Endothelial cell of umbilical vein (primary cell): ENCODE results near the gene DNAI1. TPM values are rescaled to one million over a fixed set of nuclear protein-coding genes. Genes with fewer than 3 reads are reported as not detected.

ENCODE experiments used
- BruUV-seq: library from RNA; stranded (reverse); fragments of 400-500 nt; replicated peaks from 2 replicates; lab custom pipeline; 2021; lab: Mats Ljungman, UMichigan
- CTCF ChIA-PET: fragments of 300-600, 350-600 bp; sonication (Branson Sonifier 250); formaldehyde crosslinking; loops from one replicate; lab custom pipeline; 2021; ENCODE audit warnings: antibody characterized with exemption, inconsistent platforms; lab: Charles Lee
- POLR2A ChIA-PET: fragments of 300-600, 350-600 bp; sonication (Branson Sonifier 250); formaldehyde crosslinking; loops from one replicate; lab custom pipeline; 2021; ENCODE audit warnings: antibody characterized with exemption, inconsistent platforms; lab: Charles Lee
- DNase-seq: peaks from one replicate; pipeline ENCODE4 v3.0.0-alpha.2; 2011; ENCODE audit warnings: low read depth, low spot score
- FAIRE-seq: peaks from 2 replicates; lab custom pipeline; 2011; peaks lifted over from hg19 to GRCh38; lab: Jason Lieb, UNC
- H2AFZ ChIP-seq: 2 replicates; pipeline ENCODE4 v1.6.0; 2012; ENCODE audit warnings: low read depth, low read length, control low read depth, inconsistent platforms
- H3K27ac ChIP-seq: 2 replicates; pipeline ENCODE4 v1.5.1; 2011; ENCODE audit warnings: low read depth, mild to moderate bottlenecking, control low read depth, low read length, moderate library complexity; ENCODE audit not compliant: insufficient read depth
- H3K27me3 ChIP-seq, 2 experiments: 2 replicates each; pipeline versions ENCODE4 v1.6.0 to v1.6.1; 2011; ENCODE audit warnings: low read length in 2 of 2, mixed read lengths in 1 of 2; ENCODE audit not compliant: control insufficient read depth in 2 of 2, insufficient read depth in 2 of 2
- H3K36me3 ChIP-seq, 2 experiments: 2 replicates in 1 of 2; 3 replicates in 1 of 2; pipeline ENCODE4 v1.5.1; 2011; ENCODE audit warnings: low read length in 2 of 2, mild to moderate bottlenecking in 1 of 2, moderate library complexity in 1 of 2; ENCODE audit not compliant: control insufficient read depth in 2 of 2, insufficient read depth in 2 of 2; ENCODE audit errors: extremely low read depth in 1 of 2
- H3K4me1 ChIP-seq: 3 replicates; pipeline ENCODE4 v1.5.1; 2011; ENCODE audit warnings: mild to moderate bottlenecking, low read length; ENCODE audit not compliant: control insufficient read depth, insufficient read depth; ENCODE audit errors: extremely low read depth
- H3K4me2 ChIP-seq: 2 replicates; pipeline ENCODE4 v1.6.1; 2011; ENCODE audit warnings: low read length, control low read depth, mixed read lengths; ENCODE audit not compliant: insufficient read depth
- H3K4me3 ChIP-seq, 3 experiments: fragments of 200-600 bp in 1 of 3; sonication (generic), shearing (Covaris generic) in 1 of 3; replicated peaks in 1 of 3; 2 replicates each; pipeline ENCODE4 v1.5.1; 2011 to 2016; ENCODE audit warnings: control low read depth in 3 of 3, low read length in 3 of 3, mild to moderate bottlenecking in 2 of 3, inconsistent platforms in 1 of 3, low read depth in 1 of 3, moderate library complexity in 1 of 3; ENCODE audit not compliant: insufficient read depth in 1 of 3
- H3K79me2 ChIP-seq: 2 replicates; pipeline ENCODE4 v1.6.0; 2012; ENCODE audit warnings: low read length, inconsistent platforms; ENCODE audit not compliant: control insufficient read depth, insufficient read depth
- H3K9ac ChIP-seq: replicated peaks from 2 replicates; pipeline ENCODE3; 2011; ENCODE audit warnings: low read length, control low read depth; ENCODE audit not compliant: insufficient read depth; ENCODE audit errors: extremely low read depth
- H3K9me1 ChIP-seq: replicated peaks from 3 replicates; pipeline ENCODE4 v1.6.0; 2011; ENCODE audit warnings: mild to moderate bottlenecking, low read length; ENCODE audit not compliant: control insufficient read depth, insufficient read depth; ENCODE audit errors: extremely low read depth
- H3K9me3 ChIP-seq: replicated peaks from 2 replicates; pipeline ENCODE4 v1.5.1; 2012; ENCODE audit warnings: low read length, inconsistent platforms; ENCODE audit not compliant: control insufficient read depth, insufficient read depth
- H4K20me1 ChIP-seq: replicated peaks from 2 replicates; pipeline ENCODE3; 2011; ENCODE audit warnings: mild to moderate bottlenecking, low read length; ENCODE audit not compliant: control insufficient read depth, insufficient read depth; ENCODE audit errors: extremely low read depth
- EZH2 ChIP-seq: IDR thresholded peaks from 2 replicates; pipeline ENCODE4 v1.6.1; 2012; ENCODE audit warnings: borderline replicate concordance, low read depth, mild to moderate bottlenecking, moderate library complexity, low read length, inconsistent platforms; ENCODE audit not compliant: severe bottlenecking
- FOS ChIP-seq: IDR thresholded peaks from 2 replicates; pipeline ENCODE4 v1.6.1; 2011; ENCODE audit warnings: mild to moderate bottlenecking, low read length, moderate library complexity, borderline replicate concordance; ENCODE audit not compliant: insufficient read depth
- GATA2 ChIP-seq: IDR thresholded peaks from 2 replicates; pipeline ENCODE4 v1.7.0; 2011; ENCODE audit warnings: low read depth, mild to moderate bottlenecking, moderate library complexity, mixed read lengths, low read length; ENCODE audit not compliant: insufficient read length, insufficient read depth
- JUN ChIP-seq: IDR thresholded peaks from 2 replicates; pipeline ENCODE4 v1.6.1; 2011; ENCODE audit warnings: borderline replicate concordance, low read depth; ENCODE audit not compliant: insufficient read length, insufficient read depth
- MYC ChIP-seq: IDR thresholded peaks from one replicate; pipeline ENCODE4 v1.6.1; 2011; ENCODE audit warnings: mild to moderate bottlenecking, low read depth, low read length
- POLR2A ChIP-seq: IDR thresholded peaks from 2 replicates; pipeline ENCODE4 v1.6.1; 2012; ENCODE audit warnings: low read depth, mild to moderate bottlenecking, control low read depth, low read length
- POLR2AphosphoS5 ChIP-seq: IDR thresholded peaks from 2 replicates; pipeline ENCODE4 v1.6.1; 2012; ENCODE audit warnings: low read depth, mild to moderate bottlenecking, control low read depth, low read length, moderate library complexity; ENCODE audit not compliant: insufficient read depth
- dilution Hi-C: fragments of 300-500 bp; cut with MboI; formaldehyde crosslinking; loops from one replicate; pipeline ENCODE4 v1.15.0; 2019; ENCODE audit warnings: low sequenced_read_pairs; ENCODE audit not compliant: extremely low pct_ligation_motif_present
- intact Hi-C: fragments of 100-400 bp; cut with micrococcal nuclease; formaldehyde crosslinking; loops from one replicate; pipeline ENCODE4 v1.10.0; 2022
- polyA plus RNA-seq, 4 experiments: library from polyadenylated mRNA; depleted of rRNA in 3 of 4; stranded (reverse) in 3 of 4; unstranded in 1 of 4; fragments of >200 nt; gene quantifications; 2 replicates each; pipeline versions ENCODE4 v1.2.1 to v1.2.3, GENCODE V29; 2011 to 2012; ENCODE audit warnings: missing spikeins in 1 of 4
- total RNA-seq: library from RNA; stranded (reverse); gene quantifications from 2 replicates; pipeline ENCODE4 v1.2.3, GENCODE V29; 2021
- TF ChIP-seq, protein P1 (sequence below), 2 donors: IDR thresholded peaks; 1 replicate in 1 of 2; 2 replicates in 1 of 2; pipeline ENCODE4 v1.5.1; 2011; ENCODE audit warnings: low read length in 2 of 2, mild to moderate bottlenecking in 2 of 2, moderate library complexity in 2 of 2, control low read depth in 1 of 2, inconsistent platforms in 1 of 2, low read depth in 1 of 2; ENCODE audit not compliant: insufficient read depth in 1 of 2; ENCODE audit errors: extremely low read depth in 1 of 2
- TF ChIP-seq, protein P2 (sequence below): IDR thresholded peaks from 2 replicates; pipeline ENCODE4 v1.6.1; 2011; ENCODE audit not compliant: insufficient read depth, insufficient read length

DNAI1 gene
- total and polyA plus RNA-seq, 2 donors (not counting 3 experiments of a cell fraction or from before 2014, with no cell fraction given) = not detected

DNA sequence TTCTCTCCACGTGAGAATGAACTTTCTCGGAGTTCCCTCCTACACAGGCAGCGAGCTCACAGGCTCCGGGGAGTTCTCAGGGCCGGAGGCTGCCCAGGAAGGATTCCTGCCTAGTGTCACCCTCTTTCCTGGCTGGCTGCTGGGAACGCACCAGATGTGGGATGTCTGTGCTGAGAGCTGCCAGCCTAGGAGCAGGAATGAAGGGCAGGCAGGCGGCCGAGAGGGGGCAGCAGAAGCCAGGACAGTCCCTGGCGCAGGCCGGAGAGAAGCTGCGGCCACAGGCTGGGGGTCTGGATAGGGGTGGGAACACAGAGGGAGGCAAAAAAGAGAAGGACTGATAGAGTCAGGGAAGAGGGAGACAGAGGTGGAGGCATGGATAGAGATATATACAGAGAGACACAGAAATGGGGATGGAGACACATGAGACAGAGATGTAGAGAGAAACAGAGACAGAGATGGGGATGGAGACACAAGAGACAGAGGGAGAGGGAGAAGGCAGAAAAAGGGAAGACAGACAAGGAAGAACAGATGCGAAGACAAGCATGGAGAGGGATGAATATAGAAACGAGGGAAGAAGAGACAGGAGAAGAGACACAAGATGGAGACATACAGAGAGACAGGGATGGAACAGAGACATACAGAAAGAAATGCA, 89.5 kb downstream of the DNAI1 start:
- H3K9me3 ChIP-seq = no peaks in the 10 kb centered on the region
- no peak overlapping the region for H3K4me3 ChIP-seq
- no peaks in the 10 kb centered on the region for H3K9me1 ChIP-seq
- FAIRE-seq = peak; percentile 64
- H3K4me2 ChIP-seq = no peak overlapping the region
- no peaks in the 10 kb centered on the region for H4K20me1 ChIP-seq
- TF ChIP-seq, protein P1, sequence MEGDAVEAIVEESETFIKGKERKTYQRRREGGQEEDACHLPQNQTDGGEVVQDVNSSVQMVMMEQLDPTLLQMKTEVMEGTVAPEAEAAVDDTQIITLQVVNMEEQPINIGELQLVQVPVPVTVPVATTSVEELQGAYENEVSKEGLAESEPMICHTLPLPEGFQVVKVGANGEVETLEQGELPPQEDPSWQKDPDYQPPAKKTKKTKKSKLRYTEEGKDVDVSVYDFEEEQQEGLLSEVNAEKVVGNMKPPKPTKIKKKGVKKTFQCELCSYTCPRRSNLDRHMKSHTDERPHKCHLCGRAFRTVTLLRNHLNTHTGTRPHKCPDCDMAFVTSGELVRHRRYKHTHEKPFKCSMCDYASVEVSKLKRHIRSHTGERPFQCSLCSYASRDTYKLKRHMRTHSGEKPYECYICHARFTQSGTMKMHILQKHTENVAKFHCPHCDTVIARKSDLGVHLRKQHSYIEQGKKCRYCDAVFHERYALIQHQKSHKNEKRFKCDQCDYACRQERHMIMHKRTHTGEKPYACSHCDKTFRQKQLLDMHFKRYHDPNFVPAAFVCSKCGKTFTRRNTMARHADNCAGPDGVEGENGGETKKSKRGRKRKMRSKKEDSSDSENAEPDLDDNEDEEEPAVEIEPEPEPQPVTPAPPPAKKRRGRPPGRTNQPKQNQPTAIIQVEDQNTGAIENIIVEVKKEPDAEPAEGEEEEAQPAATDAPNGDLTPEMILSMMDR (IDR thresholded peaks at IDR 0.05; ENCODE audit: extremely low read depth in 1 of 2, insufficient read depth in 1 of 2, low read depth in 1 of 2, low read length in 2 of 2) = peak; percentile 86 to 96
- TF ChIP-seq EZH2 (peak; percentile 48), MYC (no peak)
- peaks cover 5 to 7% of the 10 kb centered on the region in 2 experiments for H3K27me3 ChIP-seq
- ChIA-PET CTCF (interaction anchor here (0.5 to 11.1 kb wide), 53 partner anchors 9 to 467 kb away, joined by 3 to 326 read pairs (median 5); partner anchors contain the start of gene ENHO), POLR2A (no interaction called here)
- peak; percentile 49 for DNase-seq
- H3K79me2 ChIP-seq = no peaks in the 10 kb centered on the region
- no peak overlapping the region for H2AFZ ChIP-seq
- BruUV-seq = no TSS peak
- no peaks in the 10 kb centered on the region for H3K4me1 ChIP-seq
- H3K36me3 ChIP-seq = no peaks in the 10 kb centered on the region
- H3K27ac ChIP-seq = no peak overlapping the region
- intact Hi-C loops = loop anchor here (1.0 to 2.0 kb wide), 7 partner anchors 43 to 215 kb away; no protein-coding TSS in a partner anchor
- dilution Hi-C loops = no loop called here
- H3K9ac ChIP-seq = no peak overlapping the region

DNA sequence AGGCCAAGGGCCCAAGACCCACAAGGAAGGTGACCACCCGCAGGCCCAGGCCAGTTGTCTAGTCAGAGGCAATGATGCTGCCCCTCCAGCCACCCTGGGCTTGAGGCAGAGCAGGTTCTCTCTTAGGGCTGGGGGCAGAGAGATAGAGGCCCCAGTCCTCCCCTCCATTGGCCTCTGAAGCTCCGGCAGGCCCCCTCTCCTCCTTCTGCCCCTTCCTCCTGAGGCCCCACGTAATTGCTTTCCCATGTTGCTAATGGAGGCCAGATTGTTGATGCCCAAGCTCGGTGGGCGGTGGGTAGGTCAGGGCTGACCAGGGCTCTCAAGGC, 90.8 kb downstream of the DNAI1 start:
- H3K27ac ChIP-seq = no peak overlapping the region
- no peak for FAIRE-seq
- CTCF ChIA-PET = interaction anchor here (1.2 to 11.1 kb wide), 4 partner anchors 14 to 145 kb away, joined by 3 to 326 read pairs (median 5); no protein-coding TSS in a partner anchor

More for the DNA sequence above, 90.8 kb downstream of the DNAI1 start:
- Histone ChIP-seq H3K9me1 (no peaks in the 10 kb centered on the region), H3K9ac (no peak overlapping the region), H3K4me1 (no peaks in the 10 kb centered on the region), H3K9me3 (no peaks in the 10 kb centered on the region), H3K4me3 (no peak overlapping the region), H3K4me2 (no peak overlapping the region), H3K27me3 (peaks cover 2 to 7% of the 10 kb centered on the region in 2 experiments), H3K79me2 (no peaks in the 10 kb centered on the region), H3K36me3 (no peaks in the 10 kb centered on the region), H2AFZ (no peak overlapping the region), H4K20me1 (no peaks in the 10 kb centered on the region)
- POLR2A ChIA-PET = no interaction called here
- no TSS peak for BruUV-seq
- dilution Hi-C loops (no loop called here), intact Hi-C loops (no loop called here)
- TF ChIP-seq GATA2 (no peak), MYC (no peak), FOS (no peak), EZH2 (no peak), POLR2A (no peak), JUN (no peak), POLR2AphosphoS5 (no peak)
- TF ChIP-seq, protein P2, sequence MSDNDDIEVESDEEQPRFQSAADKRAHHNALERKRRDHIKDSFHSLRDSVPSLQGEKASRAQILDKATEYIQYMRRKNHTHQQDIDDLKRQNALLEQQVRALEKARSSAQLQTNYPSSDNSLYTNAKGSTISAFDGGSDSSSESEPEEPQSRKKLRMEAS = no peak
- TF ChIP-seq, protein P1 (IDR thresholded peaks at IDR 0.05; ENCODE audit: extremely low read depth in 1 of 2, insufficient read depth in 1 of 2, low read depth in 1 of 2, low read length in 2 of 2) = no peak
- no peak for DNase-seq
